GM21390 (cell line): ENCODE measurements around the gene PNMT.

Experiments
- ATAC-seq: cut with Tn5 transposase; IDR thresholded peaks from one replicate; pipeline ENCODE4 v1.9.1; 2021; ENCODE audit not compliant: unreplicated experiment

PNMT gene

DNA sequence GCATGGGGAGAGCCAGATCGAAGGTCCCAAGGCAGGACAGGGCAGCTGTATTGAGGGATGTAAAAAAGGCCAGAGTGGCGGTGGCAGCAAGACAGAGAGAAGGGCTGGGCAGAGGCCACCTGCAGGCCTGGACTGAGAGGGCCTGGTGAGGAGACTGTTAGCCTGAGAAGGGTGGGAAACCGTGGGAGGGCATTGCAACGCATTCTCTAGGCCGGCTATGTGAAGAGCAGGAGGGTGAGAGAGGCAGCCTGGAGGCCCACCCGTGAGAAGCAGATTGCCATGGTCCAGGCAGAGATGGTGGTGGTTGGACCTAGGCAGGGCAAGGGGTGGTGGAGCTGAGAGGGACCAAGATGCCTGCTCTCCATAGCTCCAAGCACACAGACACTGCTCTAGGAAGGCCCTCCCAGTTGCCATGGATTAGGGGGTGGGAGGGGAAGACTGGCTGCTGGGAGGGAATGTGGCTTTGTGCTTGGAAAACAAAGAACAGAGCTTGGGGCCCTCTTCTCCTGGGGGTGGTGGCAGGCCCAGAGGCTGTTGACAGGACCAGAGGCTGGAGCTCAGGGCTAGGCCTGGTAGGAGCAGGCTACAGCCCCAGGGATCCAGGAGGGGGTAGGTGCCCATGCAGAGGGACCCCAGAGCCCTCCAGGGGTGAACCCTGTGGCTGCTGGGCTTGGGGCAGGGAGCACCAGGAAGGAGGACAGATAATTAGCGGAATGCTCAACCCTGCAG is 15.5 kb upstream of the PNMT start:
- no peak for ATAC-seq

DNA sequence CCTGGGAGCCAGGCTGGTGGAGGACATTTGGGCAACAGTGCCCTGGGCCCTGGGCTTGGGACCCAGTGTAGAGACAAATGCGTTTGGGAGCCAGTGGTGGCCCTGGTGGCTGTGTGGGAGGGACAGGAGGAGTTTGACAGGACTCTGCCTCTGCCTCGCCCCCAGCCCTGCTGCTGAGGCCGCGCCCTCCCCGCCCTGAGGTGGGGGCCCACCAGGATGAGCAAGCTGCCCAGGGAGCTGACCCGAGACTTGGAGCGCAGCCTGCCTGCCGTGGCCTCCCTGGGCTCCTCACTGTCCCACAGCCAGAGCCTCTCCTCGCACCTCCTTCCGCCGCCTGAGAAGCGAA is 15.0 kb upstream of the PNMT start:
- ATAC-seq, result no peak

DNA sequence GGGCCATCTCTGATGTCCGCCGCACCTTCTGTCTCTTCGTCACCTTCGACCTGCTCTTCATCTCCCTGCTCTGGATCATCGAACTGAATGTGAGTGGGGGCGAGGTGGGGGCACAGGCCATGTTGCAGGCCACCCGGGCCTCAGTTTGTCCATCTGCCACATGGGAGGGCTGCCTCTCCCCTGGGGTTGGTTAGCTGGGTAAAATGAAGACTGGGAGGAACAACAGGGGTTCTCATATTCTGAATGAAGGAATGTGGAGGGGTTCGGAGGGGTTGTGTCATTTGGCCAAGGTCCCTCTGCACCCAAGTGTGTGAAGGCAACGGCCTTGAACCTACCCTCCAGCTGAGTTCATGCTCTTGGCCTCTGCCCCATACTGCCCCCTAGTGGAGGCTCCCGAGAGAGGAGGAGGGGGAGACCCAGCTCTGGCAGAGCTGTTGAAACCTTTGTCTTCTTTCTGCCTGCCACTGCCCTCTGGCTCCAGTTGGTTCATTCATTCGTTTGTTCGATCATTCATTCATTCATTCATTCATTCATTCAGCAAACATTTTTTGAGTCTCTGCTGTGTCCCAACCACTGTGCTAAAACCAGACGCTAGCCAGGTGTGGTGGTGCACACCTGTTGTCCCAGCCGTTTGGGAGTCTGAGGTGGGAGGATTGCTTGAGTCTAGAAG is 14.5 kb upstream of the PNMT start:
- no peak for ATAC-seq

DNA sequence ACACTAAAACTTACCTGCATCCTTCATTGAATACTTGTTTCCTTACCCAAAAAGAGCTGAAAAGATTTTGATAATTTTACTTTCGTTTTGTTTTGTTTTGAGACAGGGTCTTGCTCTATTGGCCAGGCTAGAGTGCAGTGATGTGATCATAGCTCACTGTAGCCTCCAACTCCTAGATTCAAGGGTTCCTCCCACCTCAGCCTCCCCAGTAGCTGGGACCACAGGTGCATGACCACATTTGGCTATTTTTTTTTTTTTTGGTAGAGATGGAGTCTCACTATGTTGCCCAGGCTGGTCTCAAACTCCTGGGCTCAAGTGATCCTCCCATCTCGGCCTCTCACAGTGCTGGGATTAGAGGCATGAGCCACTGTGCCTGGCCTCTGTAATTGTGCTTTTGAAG is 13.1 kb upstream of the PNMT start:
- ATAC-seq, result no peak

DNA sequence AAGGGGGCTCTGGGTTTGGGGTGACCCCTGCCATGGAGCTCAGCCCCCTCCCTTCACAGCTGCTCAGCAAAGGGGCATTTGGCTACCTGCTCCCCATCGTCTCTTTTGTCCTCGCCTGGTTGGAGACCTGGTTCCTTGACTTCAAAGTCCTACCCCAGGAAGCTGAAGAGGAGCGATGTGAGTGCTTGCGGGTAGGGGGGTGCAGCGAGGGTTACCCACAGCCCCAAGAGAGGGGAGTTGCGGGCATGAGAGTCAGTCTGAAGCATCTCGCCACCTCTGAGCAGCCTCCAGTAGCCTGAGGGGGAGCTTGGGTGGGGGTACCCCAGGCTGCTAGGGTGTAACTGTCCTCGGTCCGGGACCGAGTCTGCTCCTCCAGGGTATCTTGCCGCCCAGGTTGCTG is 9.9 kb upstream of the PNMT start:
- ATAC-seq, result no peak

DNA sequence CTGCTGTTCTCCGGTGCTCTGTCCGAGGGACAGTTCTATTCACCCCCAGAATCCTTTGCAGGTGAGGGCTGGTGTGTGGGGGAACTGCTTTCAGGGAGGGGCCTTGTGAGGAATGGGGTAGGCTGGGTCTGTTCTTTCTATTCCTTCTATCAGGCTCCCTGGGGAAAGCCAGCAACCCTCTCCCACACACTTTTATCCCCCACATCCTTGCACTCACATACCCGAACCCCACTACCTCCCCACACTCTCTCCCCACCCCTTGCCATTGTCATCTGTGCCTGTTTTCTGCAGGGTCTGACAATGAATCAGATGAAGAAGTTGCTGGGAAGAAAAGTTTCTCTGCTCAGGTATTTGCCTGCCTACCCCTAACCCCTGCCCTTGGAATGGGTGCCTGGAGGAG is 9.5 kb upstream of the PNMT start:
- no peak for ATAC-seq

DNA sequence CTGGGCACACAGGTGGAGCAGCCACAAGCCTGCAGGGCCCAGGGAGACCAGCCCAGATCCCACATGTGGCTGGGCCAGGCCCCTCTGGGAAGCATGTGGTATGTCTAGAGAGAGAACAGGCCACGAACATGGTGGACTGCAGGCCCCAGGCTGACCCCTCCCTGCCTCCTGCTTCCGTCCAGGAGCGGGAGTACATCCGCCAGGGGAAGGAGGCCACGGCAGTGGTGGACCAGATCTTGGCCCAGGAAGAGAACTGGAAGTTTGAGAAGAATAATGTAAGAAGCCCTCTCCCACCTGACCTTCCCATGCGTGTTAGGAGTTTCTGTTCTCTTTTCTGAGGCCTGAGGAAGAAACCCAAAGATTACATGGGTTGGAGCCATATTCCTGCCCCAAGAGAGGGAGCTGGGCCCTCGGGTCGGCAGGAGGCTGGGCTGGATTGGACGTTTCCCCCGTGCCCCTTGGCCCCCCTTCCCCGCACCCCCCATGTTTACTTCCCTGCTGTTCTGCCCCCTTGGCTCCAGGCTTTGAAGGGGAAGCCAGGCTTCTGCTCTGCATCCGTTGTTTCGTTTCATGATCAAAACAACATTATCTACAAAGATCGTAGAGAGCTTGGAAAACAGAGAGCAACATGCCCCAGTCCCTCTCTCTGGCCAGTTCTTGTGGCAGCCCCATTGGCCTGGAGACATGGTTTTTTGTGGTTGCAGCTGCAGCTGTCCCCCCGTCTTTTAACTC is 8.8 kb upstream of the PNMT start:
- no peak for ATAC-seq

DNA sequence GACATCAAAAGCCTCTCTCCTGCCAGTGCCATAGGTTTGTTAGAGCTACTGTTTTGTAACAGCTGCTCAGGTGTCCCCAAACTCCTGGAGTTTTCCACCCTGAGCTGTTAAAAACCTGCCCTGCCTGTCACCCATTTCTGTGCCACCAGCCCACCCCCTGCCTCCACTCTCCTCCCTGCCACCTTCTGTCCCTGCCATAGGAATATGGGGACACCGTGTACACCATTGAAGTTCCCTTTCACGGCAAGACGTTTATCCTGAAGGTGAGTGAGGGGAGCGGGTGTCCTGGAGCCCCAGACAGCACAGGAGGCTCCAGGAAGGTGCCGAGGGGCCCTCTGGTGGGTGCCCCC is 8.3 kb upstream of the PNMT start:
- ATAC-seq, result no peak

DNA sequence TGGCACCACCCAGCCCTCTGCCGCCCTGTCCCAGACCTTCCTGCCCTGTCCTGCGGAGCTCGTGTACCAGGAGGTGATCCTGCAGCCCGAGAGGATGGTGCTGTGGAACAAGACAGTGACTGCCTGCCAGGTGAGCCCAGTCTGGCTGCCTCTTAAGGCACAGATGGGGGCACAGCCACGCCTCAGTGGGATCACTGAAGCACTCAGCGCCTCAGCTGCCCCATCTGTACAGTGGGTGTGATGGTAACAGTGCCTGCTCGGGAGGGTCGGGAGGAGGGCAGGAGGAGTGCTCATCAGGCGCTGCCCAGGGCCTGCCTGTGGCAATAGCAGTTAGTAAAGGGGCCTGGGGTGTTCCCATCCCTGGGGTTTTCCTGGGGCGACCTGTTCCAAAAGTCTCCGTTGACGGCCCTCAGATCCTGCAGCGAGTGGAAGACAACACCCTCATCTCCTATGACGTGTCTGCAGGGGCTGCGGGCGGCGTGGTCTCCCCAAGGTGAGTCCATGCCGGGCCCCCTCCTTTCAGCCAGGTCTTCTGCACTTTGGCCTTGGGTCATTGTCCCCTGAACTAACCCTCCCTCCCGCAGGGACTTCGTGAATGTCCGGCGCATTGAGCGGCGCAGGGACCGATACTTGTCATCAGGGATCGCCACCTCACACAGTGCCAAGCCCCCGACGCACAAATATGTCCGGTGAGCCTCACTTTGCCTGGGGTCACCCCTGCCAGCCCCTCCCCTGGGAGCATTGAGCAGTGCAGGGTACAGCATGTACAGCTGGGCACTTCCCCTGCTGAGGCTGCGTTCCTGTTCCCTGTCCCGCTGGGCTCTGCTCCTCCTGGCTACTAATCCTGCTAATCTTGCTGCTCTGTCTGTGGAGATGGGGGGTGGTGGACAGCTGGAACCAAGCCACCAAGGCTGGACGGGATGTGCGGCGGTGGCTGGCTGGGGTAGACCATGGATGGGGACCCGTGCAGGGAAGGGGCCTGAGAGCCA is 7.6 kb upstream of the PNMT start:
- no peak for ATAC-seq

DNA sequence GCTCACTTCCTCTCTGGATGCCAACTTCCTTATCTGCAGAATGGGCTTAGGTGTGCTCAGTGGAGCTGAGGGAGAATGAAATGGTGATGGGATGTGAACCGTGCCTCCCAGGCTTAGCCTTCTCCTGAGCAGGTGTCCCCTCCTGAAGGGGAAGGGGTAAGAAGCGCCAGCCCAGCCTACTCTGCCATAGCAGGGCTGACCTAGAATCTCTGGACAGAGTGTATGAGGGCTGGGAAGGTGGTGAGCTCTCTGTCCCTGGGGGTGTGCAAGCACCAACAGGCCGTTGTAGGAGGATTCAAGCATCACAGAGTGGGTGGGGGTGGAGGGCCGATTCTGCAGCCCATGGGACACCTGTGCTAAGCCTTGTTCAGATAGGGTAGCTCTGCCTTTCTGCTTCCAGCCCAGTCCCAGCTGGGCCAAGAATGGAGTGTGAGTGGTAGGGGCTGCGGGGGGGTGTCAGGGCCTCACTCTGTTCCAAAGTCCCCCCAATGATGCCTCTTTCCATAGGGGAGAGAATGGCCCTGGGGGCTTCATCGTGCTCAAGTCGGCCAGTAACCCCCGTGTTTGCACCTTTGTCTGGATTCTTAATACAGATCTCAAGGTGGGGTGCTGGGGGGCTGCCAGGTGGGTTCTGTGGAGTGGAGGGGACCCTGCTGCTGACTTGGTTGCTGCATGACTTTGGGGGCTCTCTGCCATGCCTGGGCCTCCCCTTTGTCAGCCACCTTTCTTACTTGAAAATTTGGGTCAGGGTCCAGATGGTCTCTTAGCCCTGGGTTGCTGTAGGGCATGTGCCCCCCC is 6.3 kb upstream of the PNMT start:
- ATAC-seq, result no peak

DNA sequence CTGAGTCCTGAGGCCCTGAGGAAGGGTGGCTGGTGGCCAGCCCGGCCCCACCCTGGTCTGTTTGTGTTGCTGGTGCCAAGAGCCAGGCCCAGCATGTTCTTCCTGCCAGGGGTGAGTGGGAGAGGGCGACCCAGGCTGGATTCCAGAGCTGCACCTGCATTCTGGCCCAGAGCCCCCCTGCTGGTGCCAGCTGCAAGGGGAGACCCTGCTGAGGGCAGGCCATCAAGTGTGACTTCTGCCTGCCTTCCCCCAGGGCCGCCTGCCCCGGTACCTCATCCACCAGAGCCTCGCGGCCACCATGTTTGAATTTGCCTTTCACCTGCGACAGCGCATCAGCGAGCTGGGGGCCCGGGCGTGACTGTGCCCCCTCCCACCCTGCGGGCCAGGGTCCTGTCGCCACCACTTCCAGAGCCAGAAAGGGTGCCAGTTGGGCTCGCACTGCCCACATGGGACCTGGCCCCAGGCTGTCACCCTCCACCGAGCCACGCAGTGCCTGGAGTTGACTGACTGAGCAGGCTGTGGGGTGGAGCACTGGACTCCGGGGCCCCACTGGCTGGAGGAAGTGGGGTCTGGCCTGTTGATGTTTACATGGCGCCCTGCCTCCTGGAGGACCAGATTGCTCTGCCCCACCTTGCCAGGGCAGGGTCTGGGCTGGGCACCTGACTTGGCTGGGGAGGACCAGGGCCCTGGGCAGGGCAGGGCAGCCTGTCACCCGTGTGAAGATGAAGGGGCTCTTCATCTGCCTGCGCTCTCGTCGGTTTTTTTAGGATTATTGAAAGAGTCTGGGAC is 5.5 kb upstream of the PNMT start:
- ATAC-seq, result no peak

DNA sequence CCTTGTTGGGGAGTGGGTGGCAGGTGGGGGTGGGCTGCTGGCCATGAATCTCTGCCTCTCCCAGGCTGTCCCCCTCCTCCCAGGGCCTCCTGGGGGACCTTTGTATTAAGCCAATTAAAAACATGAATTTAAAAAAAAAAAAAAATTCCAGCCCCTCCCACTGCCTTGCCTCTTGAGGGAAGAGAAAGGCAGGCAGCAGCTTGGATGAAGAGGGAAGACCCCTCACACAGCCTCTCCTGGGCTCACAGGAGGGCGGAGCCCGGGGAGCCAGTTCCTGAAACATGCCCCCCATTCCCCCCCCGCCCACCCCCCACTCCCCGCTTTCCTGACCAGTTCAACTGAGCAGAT is 4.9 kb upstream of the PNMT start:
- ATAC-seq, result no peak

DNA sequence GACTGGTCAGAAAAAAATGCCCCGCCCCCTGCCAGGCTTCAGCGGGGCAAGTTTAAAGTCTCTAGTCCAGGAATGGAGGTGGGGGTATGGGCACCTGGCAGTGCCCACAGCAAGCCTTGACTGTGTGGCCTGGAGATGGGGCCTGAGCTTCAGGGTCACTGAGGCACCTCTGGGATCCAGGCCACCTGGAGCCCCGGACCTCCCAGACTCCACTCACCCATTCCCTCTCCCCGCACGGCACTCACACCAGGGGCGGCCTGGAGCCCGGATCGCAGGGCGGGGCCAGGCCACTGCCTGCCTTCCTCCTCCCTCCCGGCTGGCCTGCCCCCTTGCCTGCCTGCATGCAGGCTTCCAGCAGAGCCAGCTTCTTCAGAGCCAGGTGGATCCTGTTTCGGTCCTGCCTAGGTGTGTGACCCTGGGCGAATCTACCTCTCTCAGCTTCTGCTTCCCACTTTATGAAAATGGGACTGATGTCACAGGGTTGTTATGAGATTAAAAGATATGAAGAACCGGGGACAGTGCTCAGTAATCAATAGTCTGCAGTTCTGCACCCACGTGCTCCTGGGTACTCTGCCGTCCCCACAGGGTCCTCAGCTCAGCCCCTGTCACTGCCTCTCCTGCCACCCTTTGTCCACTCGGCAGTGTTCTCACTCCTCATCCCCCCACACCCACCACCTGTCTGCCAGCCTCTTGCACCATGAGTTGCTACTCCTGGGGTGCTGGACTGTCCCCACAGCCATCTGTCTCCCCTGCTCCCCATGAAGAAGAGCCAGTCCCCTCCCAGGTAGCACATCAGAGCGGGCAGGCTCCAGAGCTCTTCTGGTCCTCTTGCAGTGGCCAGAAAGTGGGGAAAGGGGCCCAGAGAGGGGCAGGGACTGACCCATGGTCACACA is 4.3 kb upstream of the PNMT start:
- ATAC-seq, result no peak

DNA sequence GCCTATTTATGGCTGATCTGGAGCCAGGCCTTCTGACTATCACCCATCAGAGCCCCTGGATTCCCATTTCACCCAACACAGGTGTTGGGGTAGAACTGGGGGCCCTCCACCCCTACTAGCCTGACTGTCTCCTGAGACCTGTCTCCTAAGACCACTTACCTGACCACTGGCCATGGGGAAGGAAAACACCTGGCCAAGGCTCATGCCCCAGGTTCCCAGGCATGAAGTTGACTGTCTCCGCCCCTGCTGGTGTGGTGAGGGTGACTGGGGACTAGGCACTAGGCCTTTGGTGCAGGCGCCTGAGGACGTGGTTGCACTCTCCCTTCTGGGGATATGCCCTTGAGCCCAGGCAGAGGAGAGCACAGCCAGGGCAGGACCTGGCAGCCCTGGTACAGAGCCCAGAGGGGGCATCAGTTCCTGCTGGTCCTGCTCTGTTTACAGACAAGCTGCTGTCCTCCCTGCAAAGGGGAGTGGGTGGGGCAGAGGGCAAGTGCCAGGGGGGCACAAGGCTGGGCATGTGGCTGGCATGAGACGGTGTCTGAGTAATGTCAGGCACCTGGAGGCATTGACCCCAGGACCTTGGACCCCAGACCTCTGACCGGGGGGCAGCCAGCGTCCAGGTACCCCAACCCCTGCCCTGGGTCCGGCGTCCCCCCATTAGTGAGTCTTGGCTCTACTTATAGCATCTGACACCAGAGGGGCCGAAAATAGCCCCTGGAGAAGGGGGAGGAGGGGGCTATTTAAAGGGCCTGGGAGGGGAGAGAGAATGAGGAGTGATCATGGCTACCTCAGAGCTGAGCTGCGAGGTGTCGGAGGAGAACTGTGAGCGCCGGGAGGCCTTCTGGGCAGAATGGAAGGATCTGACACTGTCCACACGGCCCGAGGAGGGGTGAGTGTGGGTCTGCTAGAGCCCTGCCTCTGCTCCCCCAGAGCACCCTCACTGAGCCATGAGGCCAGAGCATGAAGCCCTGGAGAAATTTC is 3.4 kb upstream of the PNMT start, which contains the start of gene TCAP:
Gene TCAP (plus strand): TSS at position 769 of the 981 bp plus-strand sequence. CDS start 11 bp downstream, at position 780.
- no peak for ATAC-seq

DNA sequence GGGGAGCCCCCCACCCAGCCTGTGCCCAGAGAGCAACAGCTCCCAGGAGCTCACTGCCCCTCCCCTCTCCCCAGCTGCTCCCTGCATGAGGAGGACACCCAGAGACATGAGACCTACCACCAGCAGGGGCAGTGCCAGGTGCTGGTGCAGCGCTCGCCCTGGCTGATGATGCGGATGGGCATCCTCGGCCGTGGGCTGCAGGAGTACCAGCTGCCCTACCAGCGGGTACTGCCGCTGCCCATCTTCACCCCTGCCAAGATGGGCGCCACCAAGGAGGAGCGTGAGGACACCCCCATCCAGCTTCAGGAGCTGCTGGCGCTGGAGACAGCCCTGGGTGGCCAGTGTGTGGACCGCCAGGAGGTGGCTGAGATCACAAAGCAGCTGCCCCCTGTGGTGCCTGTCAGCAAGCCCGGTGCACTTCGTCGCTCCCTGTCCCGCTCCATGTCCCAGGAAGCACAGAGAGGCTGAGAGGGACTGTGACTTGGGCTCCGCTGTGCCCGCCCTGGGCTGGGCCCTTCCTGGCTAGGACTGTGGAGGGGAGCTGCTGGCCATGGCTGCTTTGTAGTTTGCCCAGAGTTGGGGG is 2.5 kb upstream of the PNMT start:
- ATAC-seq, result no peak

DNA sequence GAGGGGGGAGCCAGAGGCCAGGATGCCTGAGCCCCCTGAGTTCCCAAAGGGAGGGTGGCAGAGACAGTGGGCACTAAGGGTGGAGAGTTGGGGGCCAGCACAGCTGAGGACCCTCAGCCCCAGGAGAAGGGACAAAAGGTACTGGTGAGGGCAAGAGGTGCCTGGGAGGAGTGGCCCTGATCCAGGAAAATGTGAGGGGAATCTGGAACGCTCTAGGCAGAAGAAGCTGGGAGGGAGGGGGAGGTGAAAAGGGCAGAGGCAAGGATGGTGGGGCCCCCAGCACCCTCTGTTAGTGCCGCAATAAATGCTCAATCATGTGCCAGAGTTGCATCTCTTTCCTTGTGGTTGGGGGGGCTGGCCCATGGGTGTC is 2.0 kb upstream of the PNMT start:
- ATAC-seq, result no peak

DNA sequence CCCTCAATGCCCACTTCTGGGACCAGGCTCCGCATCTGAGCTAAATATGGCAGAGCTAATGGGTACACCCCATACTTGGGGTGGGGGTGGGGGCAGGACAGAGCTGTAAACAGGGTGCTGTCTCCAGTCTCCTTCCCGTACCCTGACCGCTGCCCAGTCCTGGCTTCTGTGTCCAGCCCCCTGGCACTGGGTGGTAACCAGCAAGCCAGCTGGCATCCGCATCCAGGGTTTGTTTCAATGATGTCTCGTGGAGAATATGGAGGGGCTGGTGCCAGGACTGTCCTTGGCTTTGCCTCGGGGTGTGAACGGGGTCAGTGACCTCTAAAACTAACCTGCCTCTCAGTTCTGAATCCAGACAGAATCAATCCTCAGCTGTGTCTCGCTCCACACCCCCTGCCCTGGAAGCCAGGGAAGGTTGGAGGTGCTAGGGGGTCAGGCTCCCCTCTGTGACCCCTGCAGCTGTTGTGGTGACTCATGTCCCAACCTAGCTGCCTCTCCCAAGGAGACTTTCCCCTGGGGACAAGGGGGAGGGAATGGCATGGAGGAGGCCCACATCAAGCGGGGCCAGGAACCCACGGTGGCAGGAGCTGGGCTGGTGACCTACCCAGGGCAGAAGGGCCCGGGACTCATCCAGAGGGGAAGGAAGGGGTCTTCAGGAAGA is 1.5 kb upstream of the PNMT start:
- no peak for ATAC-seq
